Small intestine (tissue), 7 donors: Measurements from ENCODE around the gene ARHGEF3. TPM values are rescaled to one million over a fixed set of nuclear protein-coding genes. Genes with fewer than 3 reads are reported as not detected.
A peak's percentile ranks its signal among the peaks of the same experiment; 100 is the strongest.
"Not testable (repeated sequence)": the region's sequence is repeated elsewhere in the genome, so short reads cannot be mapped to it uniquely, and the experiment has no call there.

Source experiments
- DNase-seq, 2 donors: peaks; one replicate each; pipeline versions ENCODE4 v3.0.0 to v3.0.0-alpha.2; 2013
- FAIRE-seq: peaks from 2 replicates; lab custom pipeline; 2012; peaks lifted over from hg19 to GRCh38; lab: Jason Lieb, UNC
- H3K27ac ChIP-seq, 3 donors: one replicate each; pipeline ENCODE4 v1.5.1; 2013; ENCODE audit warnings: low read length in 2 of 3, mild to moderate bottlenecking in 2 of 3, control low read depth in 1 of 3, inconsistent platforms in 1 of 3, low read depth in 1 of 3, moderate library complexity in 1 of 3
- H3K27me3 ChIP-seq, 3 donors: one replicate each; pipeline ENCODE4 v1.6.1; 2013; ENCODE audit warnings: low read length in 3 of 3, inconsistent platforms in 1 of 3; ENCODE audit not compliant: control insufficient read depth in 3 of 3, insufficient read depth in 3 of 3
- H3K36me3 ChIP-seq, 3 donors: one replicate each; pipeline ENCODE4 v1.6.1; 2013; ENCODE audit warnings: low read length in 3 of 3, inconsistent platforms in 1 of 3, low read depth in 1 of 3, mild to moderate bottlenecking in 1 of 3, moderate library complexity in 1 of 3; ENCODE audit not compliant: control insufficient read depth in 3 of 3, insufficient read depth in 2 of 3
- H3K4me1 ChIP-seq, 3 donors: one replicate each; pipeline ENCODE4 v1.6.1; 2013; ENCODE audit warnings: low read length in 2 of 3, inconsistent platforms in 1 of 3, low read depth in 1 of 3, mild to moderate bottlenecking in 1 of 3, moderate library complexity in 1 of 3; ENCODE audit not compliant: control insufficient read depth in 3 of 3, insufficient read depth in 2 of 3
- H3K4me3 ChIP-seq, 3 donors: one replicate each; pipeline ENCODE4 v1.5.1; 2013; ENCODE audit warnings: low read length in 3 of 3, control low read depth in 1 of 3, inconsistent platforms in 1 of 3, low read depth in 1 of 3, mild to moderate bottlenecking in 1 of 3, moderate library complexity in 1 of 3
- H3K9me3 ChIP-seq, 2 donors: one replicate each; pipeline ENCODE4 v1.6.1; 2013; ENCODE audit warnings: low read depth in 1 of 2, low read length in 1 of 2; ENCODE audit not compliant: control insufficient read depth in 2 of 2, insufficient read depth in 1 of 2
- WGBS, 3 donors: extraction: QIAGEN DNeasy Blood & Tissue Kit; methylation state at CpG; one replicate each; pipeline ENCODE4 v1.1.7; 2013; 5-methylcytosine and 5-hydroxymethylcytosine counted together
- polyA plus RNA-seq, 4 donors: library from polyadenylated mRNA; stranded (reverse) in 3 of 4; unstranded in 1 of 4; fragments of 200-250 nt in 3 of 4; fragments of 120-200 nt in 1 of 4; gene quantifications; one replicate each; pipeline versions ENCODE4 v1.2.1 to v1.2.3, GENCODE V29; 2013
- donor health status: healthy with polysubstance abuse.
- donor health status: control.
- donor health status: control.
- donor health status: Bipolar disorder and iron deficiency.
- donor health status: healthy.

ARHGEF3 gene
- polyA plus RNA-seq, 4 donors: 1.6 to 9.0 (median 4.6) TPM

- DNase-seq (no peak), FAIRE-seq (no peak)
- Histone ChIP-seq H3K9me3 (no peaks in the 10 kb centered on the region), H3K27me3 (no peaks in the 10 kb centered on the region), H3K4me1 (peaks cover 0 to 2% (median 0%) of the 10 kb centered on the region in 3 donors), H3K4me3 (no peak overlapping the region), H3K27ac (no peak overlapping the region), H3K36me3 (no peaks in the 10 kb centered on the region)
- WGBS, 3 donors: 70 to 86% (median 78%) methylated on average over 2 of the region's 2 CpGs
Observed at GRCh38 chr3:56763233-56763632, 38.5 kb downstream of the ARHGEF3 start.

GRCh38 chr3:56762718-56763117 is 39.0 kb downstream of the ARHGEF3 start:
- 76 to 90% (median 85%) methylated on average over 1 of the region's 1 CpG for WGBS, 3 donors
- Histone ChIP-seq H3K27me3 (no peaks in the 10 kb centered on the region), H3K27ac (no peak overlapping the region), H3K4me3 (no peak overlapping the region), H3K36me3 (no peaks in the 10 kb centered on the region), H3K4me1 (peaks cover 0 to 2% (median 0%) of the 10 kb centered on the region in 3 donors), H3K9me3 (no peaks in the 10 kb centered on the region)
- FAIRE-seq (no peak), DNase-seq (no peak)

GRCh38 chr3:56761887-56762651 is 39.7 kb downstream of the ARHGEF3 start:
- 69 to 80% (median 77%) methylated on average over 11 of the region's 11 CpGs for WGBS, 3 donors
- H3K4me3 ChIP-seq: no peak overlapping the region
- H3K9me3 ChIP-seq: no peaks in the 10 kb centered on the region
- H3K27me3 ChIP-seq: no peaks in the 10 kb centered on the region
- DNase-seq (no peak), FAIRE-seq (no peak)
- peaks cover 0 to 2% (median 0%) of the 10 kb centered on the region in 3 donors for H3K4me1 ChIP-seq
- H3K27ac ChIP-seq: no peak overlapping the region
- no peaks in the 10 kb centered on the region for H3K36me3 ChIP-seq

GRCh38 chr3:56761023-56761422 is 40.7 kb downstream of the ARHGEF3 start:
- Histone ChIP-seq H3K4me1 (no peaks in the 10 kb centered on the region), H3K36me3 (no peaks in the 10 kb centered on the region), H3K9me3 (no peaks in the 10 kb centered on the region), H3K4me3 (no peak overlapping the region), H3K27me3 (no peaks in the 10 kb centered on the region), H3K27ac (no peak overlapping the region)
- no peak for FAIRE-seq
- no peak for DNase-seq
- WGBS, 3 donors: 94 to 95% (median 94%) methylated on average over 2 of the region's 2 CpGs

- no peak overlapping the region for H3K4me3 ChIP-seq
- H3K9me3 ChIP-seq: no peaks in the 10 kb centered on the region
- H3K36me3 ChIP-seq: peaks cover 0 to 3% (median 0%) of the 10 kb centered on the region in 3 donors
- no peak overlapping the region for H3K27ac ChIP-seq
- FAIRE-seq: no peak
- H3K4me1 ChIP-seq: peaks cover 0 to 6% (median 0%) of the 10 kb centered on the region in 3 donors
- no peaks in the 10 kb centered on the region for H3K27me3 ChIP-seq
- WGBS, 3 donors: 90 to 92% (median 91%) methylated on average over 3 of the region's 3 CpGs
- no peak for DNase-seq
Observed at GRCh38 chr3:56759532-56759931, 42.2 kb downstream of the ARHGEF3 start.

GRCh38 chr3:56758539-56758981 is 43.2 kb downstream of the ARHGEF3 start:
- FAIRE-seq (no peak), DNase-seq (peak; percentile 28 to 81)
- peak overlapping the region in 1 of 3 donors; percentile 73 for H3K27ac ChIP-seq
- H3K9me3 ChIP-seq: no peaks in the 10 kb centered on the region
- H3K27me3 ChIP-seq: no peaks in the 10 kb centered on the region
- H3K4me3 ChIP-seq: no peak overlapping the region
- H3K4me1 ChIP-seq: peaks cover 0 to 8% (median 0%) of the 10 kb centered on the region in 3 donors
- WGBS, 3 donors: 0 to 3% (median 0%) methylated on average over 2 of the region's 2 CpGs
- H3K36me3 ChIP-seq: peaks cover 0 to 3% (median 0%) of the 10 kb centered on the region in 3 donors

GRCh38 chr3:56758042-56758441 is 43.7 kb downstream of the ARHGEF3 start:
- H3K27ac ChIP-seq: peak overlapping the region in 1 of 3 donors; percentile 73

GRCh38 chr3:56754741-56755417 is 46.9 kb downstream of the ARHGEF3 start:
- DNase-seq (peak in 1 of 2 donors; percentile 18), FAIRE-seq (no peak)
- Histone ChIP-seq H3K36me3 (peaks cover 0 to 3% (median 2%) of the 10 kb centered on the region in 3 donors), H3K27me3 (no peaks in the 10 kb centered on the region), H3K4me1 (peaks cover 0 to 8% (median 0%) of the 10 kb centered on the region in 3 donors), H3K9me3 (no peaks in the 10 kb centered on the region), H3K27ac (peak overlapping the region in 1 of 3 donors; percentile 93), H3K4me3 (peak overlapping the region; percentile 8 to 23 (median 19))
- WGBS, 3 donors: 52 to 81% (median 67%) methylated on average over 21 of the region's 21 CpGs

More at GRCh38 chr3:56758042-56758441, 43.7 kb downstream of the ARHGEF3 start:
- 84 to 91% (median 90%) methylated on average over 11 of the region's 11 CpGs for WGBS, 3 donors
- H3K27me3 ChIP-seq, H3K4me3 ChIP-seq, DNase-seq, FAIRE-seq, H3K9me3 ChIP-seq, H3K4me1 ChIP-seq, H3K36me3 ChIP-seq: not testable (repeated sequence)
